ENCODE measurements around the gene TMEM72.

Gene TMEM72

GRCh38 chr10:44874166-44874565 lies 37.0 kb upstream of the TMEM72 start:
- no peaks in the 10 kb centered on the region for H3K36me3 ChIP-seq (ENCODE audit: control insufficient read depth in 2 of 2, insufficient read depth in 2 of 2, low read length in 2 of 2)
- H3K4me1 ChIP-seq (ENCODE audit: control insufficient read depth, insufficient read depth, low read length) = peaks cover 29% of the 10 kb centered on the region
- H3K27ac ChIP-seq (ENCODE audit: low read length) = no peak overlapping the region
- no peaks in the 10 kb centered on the region for H3K27me3 ChIP-seq (ENCODE audit: control insufficient read depth in 1 of 2, insufficient read depth in 2 of 2, low read length in 2 of 2)
- peak overlapping the region in 1 of 2 donors; percentile 21 for H3K9ac ChIP-seq (ENCODE audit: low read length in 2 of 2)
- H3K4me3 ChIP-seq (ENCODE audit: low read length in 2 of 2) = no peak overlapping the region
- no peaks in the 10 kb centered on the region for H3K9me3 ChIP-seq (ENCODE audit: control insufficient read depth in 2 of 2, low read length in 2 of 2)

- H3K36me3 ChIP-seq (ENCODE audit: control insufficient read depth in 2 of 2, insufficient read depth in 2 of 2, low read length in 2 of 2) = no peaks in the 10 kb centered on the region
- H3K4me3 ChIP-seq (ENCODE audit: low read length in 2 of 2) = peak overlapping the region; percentile 78 to 81
- no peaks in the 10 kb centered on the region for H3K9me3 ChIP-seq (ENCODE audit: control insufficient read depth in 2 of 2, low read length in 2 of 2)
- H3K9ac ChIP-seq (ENCODE audit: low read length in 2 of 2) = peak overlapping the region; percentile 57 to 83
- H3K4me1 ChIP-seq (ENCODE audit: control insufficient read depth, insufficient read depth, low read length) = peaks cover 26% of the 10 kb centered on the region
- H3K27me3 ChIP-seq (ENCODE audit: control insufficient read depth in 1 of 2, insufficient read depth in 2 of 2, low read length in 2 of 2) = no peaks in the 10 kb centered on the region
- H3K27ac ChIP-seq (ENCODE audit: low read length) = peak overlapping the region; percentile 67
These were observed 32.2 kb upstream of the TMEM72 start for GRCh38 chr10:44878706-44879530.

GRCh38 chr10:44879531-44879899 lies 31.6 kb upstream of the TMEM72 start:
- Histone ChIP-seq H3K9me3 (ENCODE audit: control insufficient read depth in 2 of 2, low read length in 2 of 2) (no peaks in the 10 kb centered on the region), H3K27ac (ENCODE audit: low read length) (peak overlapping the region; percentile 67), H3K9ac (ENCODE audit: low read length in 2 of 2) (peak overlapping the region; percentile 57 to 83), H3K36me3 (ENCODE audit: control insufficient read depth in 2 of 2, insufficient read depth in 2 of 2, low read length in 2 of 2) (no peaks in the 10 kb centered on the region), H3K27me3 (ENCODE audit: control insufficient read depth in 1 of 2, insufficient read depth in 2 of 2, low read length in 2 of 2) (no peaks in the 10 kb centered on the region), H3K4me1 (ENCODE audit: control insufficient read depth, insufficient read depth, low read length) (peaks cover 20% of the 10 kb centered on the region), H3K4me3 (ENCODE audit: low read length in 2 of 2) (peak overlapping the region; percentile 78 to 81)

- Histone ChIP-seq H3K4me3 (ENCODE audit: low read length in 2 of 2) (no peak overlapping the region), H3K27ac (ENCODE audit: low read length) (no peak overlapping the region), H3K9me3 (ENCODE audit: control insufficient read depth in 2 of 2, low read length in 2 of 2) (no peaks in the 10 kb centered on the region), H3K36me3 (ENCODE audit: control insufficient read depth in 2 of 2, insufficient read depth in 2 of 2, low read length in 2 of 2) (no peaks in the 10 kb centered on the region), H3K9ac (ENCODE audit: low read length in 2 of 2) (no peak overlapping the region), H3K4me1 (ENCODE audit: control insufficient read depth, insufficient read depth, low read length) (peaks cover 17% of the 10 kb centered on the region), H3K27me3 (ENCODE audit: control insufficient read depth in 1 of 2, insufficient read depth in 2 of 2, low read length in 2 of 2) (no peaks in the 10 kb centered on the region)
These were observed 30.9 kb upstream of the TMEM72 start for GRCh38 chr10:44880090-44880715.

- Histone ChIP-seq H3K9ac (ENCODE audit: low read length in 2 of 2) (no peak overlapping the region), H3K36me3 (ENCODE audit: control insufficient read depth in 2 of 2, insufficient read depth in 2 of 2, low read length in 2 of 2) (no peaks in the 10 kb centered on the region), H3K27me3 (ENCODE audit: control insufficient read depth in 1 of 2, insufficient read depth in 2 of 2, low read length in 2 of 2) (no peaks in the 10 kb centered on the region), H3K4me1 (ENCODE audit: control insufficient read depth, insufficient read depth, low read length) (peaks cover 17% of the 10 kb centered on the region), H3K27ac (ENCODE audit: low read length) (no peak overlapping the region), H3K4me3 (ENCODE audit: low read length in 2 of 2) (no peak overlapping the region), H3K9me3 (ENCODE audit: control insufficient read depth in 2 of 2, low read length in 2 of 2) (no peaks in the 10 kb centered on the region)
These were observed 29.5 kb upstream of the TMEM72 start for GRCh38 chr10:44881649-44882048.

GRCh38 chr10:44882166-44882720 lies 28.9 kb upstream of the TMEM72 start:
- no peaks in the 10 kb centered on the region for H3K27me3 ChIP-seq (ENCODE audit: control insufficient read depth in 1 of 2, insufficient read depth in 2 of 2, low read length in 2 of 2)
- no peaks in the 10 kb centered on the region for H3K9me3 ChIP-seq (ENCODE audit: control insufficient read depth in 2 of 2, low read length in 2 of 2)
- no peak overlapping the region for H3K4me3 ChIP-seq (ENCODE audit: low read length in 2 of 2)
- H3K4me1 ChIP-seq (ENCODE audit: control insufficient read depth, insufficient read depth, low read length) = peaks cover 17% of the 10 kb centered on the region
- no peaks in the 10 kb centered on the region for H3K36me3 ChIP-seq (ENCODE audit: control insufficient read depth in 2 of 2, insufficient read depth in 2 of 2, low read length in 2 of 2)
- no peak overlapping the region for H3K27ac ChIP-seq (ENCODE audit: low read length)
- H3K9ac ChIP-seq (ENCODE audit: low read length in 2 of 2) = no peak overlapping the region

- Histone ChIP-seq H3K4me1 (ENCODE audit: control insufficient read depth, insufficient read depth, low read length) (peaks cover 12% of the 10 kb centered on the region), H3K27ac (ENCODE audit: low read length) (no peak overlapping the region), H3K27me3 (ENCODE audit: control insufficient read depth in 1 of 2, insufficient read depth in 2 of 2, low read length in 2 of 2) (no peaks in the 10 kb centered on the region), H3K9ac (ENCODE audit: low read length in 2 of 2) (no peak overlapping the region), H3K9me3 (ENCODE audit: control insufficient read depth in 2 of 2, low read length in 2 of 2) (no peaks in the 10 kb centered on the region), H3K4me3 (ENCODE audit: low read length in 2 of 2) (no peak overlapping the region), H3K36me3 (ENCODE audit: control insufficient read depth in 2 of 2, insufficient read depth in 2 of 2, low read length in 2 of 2) (no peaks in the 10 kb centered on the region)
These were observed 27.4 kb upstream of the TMEM72 start for GRCh38 chr10:44883593-44884331.

- Histone ChIP-seq H3K9me3 (ENCODE audit: control insufficient read depth in 2 of 2, low read length in 2 of 2) (no peaks in the 10 kb centered on the region), H3K27ac (ENCODE audit: low read length) (no peak overlapping the region), H3K27me3 (ENCODE audit: control insufficient read depth in 1 of 2, insufficient read depth in 2 of 2, low read length in 2 of 2) (no peaks in the 10 kb centered on the region), H3K36me3 (ENCODE audit: control insufficient read depth in 2 of 2, insufficient read depth in 2 of 2, low read length in 2 of 2) (no peaks in the 10 kb centered on the region), H3K4me3 (ENCODE audit: low read length in 2 of 2) (no peak overlapping the region), H3K4me1 (ENCODE audit: control insufficient read depth, insufficient read depth, low read length) (no peaks in the 10 kb centered on the region), H3K9ac (ENCODE audit: low read length in 2 of 2) (no peak overlapping the region)
These were observed 25.4 kb upstream of the TMEM72 start for GRCh38 chr10:44885710-44886109.

- Histone ChIP-seq H3K27me3 (ENCODE audit: control insufficient read depth in 1 of 2, insufficient read depth in 2 of 2, low read length in 2 of 2) (no peaks in the 10 kb centered on the region), H3K4me3 (ENCODE audit: low read length in 2 of 2) (no peak overlapping the region), H3K9ac (ENCODE audit: low read length in 2 of 2) (no peak overlapping the region), H3K9me3 (ENCODE audit: control insufficient read depth in 2 of 2, low read length in 2 of 2) (no peaks in the 10 kb centered on the region), H3K4me1 (ENCODE audit: control insufficient read depth, insufficient read depth, low read length) (no peaks in the 10 kb centered on the region), H3K36me3 (ENCODE audit: control insufficient read depth in 2 of 2, insufficient read depth in 2 of 2, low read length in 2 of 2) (no peaks in the 10 kb centered on the region), H3K27ac (ENCODE audit: low read length) (no peak overlapping the region)
These were observed 24.2 kb upstream of the TMEM72 start for GRCh38 chr10:44886966-44887365.

GRCh38 chr10:44888886-44889285 lies 22.3 kb upstream of the TMEM72 start:
- no peaks in the 10 kb centered on the region for H3K9me3 ChIP-seq (ENCODE audit: control insufficient read depth in 2 of 2, low read length in 2 of 2)
- no peak overlapping the region for H3K9ac ChIP-seq (ENCODE audit: low read length in 2 of 2)
- no peaks in the 10 kb centered on the region for H3K36me3 ChIP-seq (ENCODE audit: control insufficient read depth in 2 of 2, insufficient read depth in 2 of 2, low read length in 2 of 2)
- no peak overlapping the region for H3K4me3 ChIP-seq (ENCODE audit: low read length in 2 of 2)
- no peaks in the 10 kb centered on the region for H3K4me1 ChIP-seq (ENCODE audit: control insufficient read depth, insufficient read depth, low read length)
- no peak overlapping the region for H3K27ac ChIP-seq (ENCODE audit: low read length)
- H3K27me3 ChIP-seq (ENCODE audit: control insufficient read depth in 1 of 2, insufficient read depth in 2 of 2, low read length in 2 of 2) = no peaks in the 10 kb centered on the region

Data from stomach smooth muscle (tissue), 2 donors.